Raji (cell line): ENCODE data around the gene TIFAB.

Source experiments
- POLR2A ChIP-seq: IDR thresholded peaks from 2 replicates; pipeline ENCODE4 v1.6.1; 2011; ENCODE audit warnings: low read depth, low read length, control low read depth; ENCODE audit not compliant: insufficient read depth

The TIFAB gene

GRCh38 chr5:135432113-135432512 is 20.0 kb downstream of the TIFAB start:
- no peak for TF ChIP-seq POLR2A

GRCh38 chr5:135430135-135430437 is 22.1 kb downstream of the TIFAB start:
- TF ChIP-seq POLR2A: no peak

GRCh38 chr5:135429301-135430134 is 22.6 kb downstream of the TIFAB start:
- no peak for TF ChIP-seq POLR2A

- no peak for TF ChIP-seq POLR2A
These were observed 23.6 kb downstream of the TIFAB start for GRCh38 chr5:135428586-135428985.

- no peak for TF ChIP-seq POLR2A
These were observed 25.8 kb downstream of the TIFAB start for GRCh38 chr5:135426102-135427082.

GRCh38 chr5:135425641-135426040 is 26.5 kb downstream of the TIFAB start:
- no peak for TF ChIP-seq POLR2A

- no peak for TF ChIP-seq POLR2A
These were observed 28.3 kb downstream of the TIFAB start for GRCh38 chr5:135423846-135424168.

GRCh38 chr5:135423146-135423845 is 28.9 kb downstream of the TIFAB start:
- no peak for TF ChIP-seq POLR2A

- no peak for TF ChIP-seq POLR2A
These were observed 29.7 kb downstream of the TIFAB start for GRCh38 chr5:135422419-135422818.

- no peak for TF ChIP-seq POLR2A
These were observed 35.1 kb downstream of the TIFAB start for GRCh38 chr5:135417083-135417482.

GRCh38 chr5:135405082-135405481 is 47.1 kb downstream of the TIFAB start:
- no peak for TF ChIP-seq POLR2A

- TF ChIP-seq POLR2A: no peak
These were observed 50.1 kb downstream of the TIFAB start for GRCh38 chr5:135402031-135402430.

- TF ChIP-seq POLR2A: no peak
These were observed 51.3 kb downstream of the TIFAB start for GRCh38 chr5:135400866-135401265.

- no peak for TF ChIP-seq POLR2A
These were observed 52.2 kb downstream of the TIFAB start for GRCh38 chr5:135399794-135400542.
